OCI-LY3 (cell line): ENCODE measurements around the gene KRTAP12-1.
"Not testable (repeated sequence)": the region's sequence is repeated elsewhere in the genome, so short reads cannot be mapped to it uniquely, and the experiment has no call there.

Source experiments
- H2AFZ ChIP-seq: fragments of 200-600, 300-600 bp; shearing (Covaris generic); 2 replicates; pipeline ENCODE4 v1.6.0; 2014; ENCODE audit warnings: antibody characterized with exemption, low read depth, low read length
- H3K27ac ChIP-seq: fragments of 200-600, 300-600 bp; sonication (generic); 2 replicates; pipeline ENCODE4 v1.5.1; 2014; ENCODE audit warnings: mild to moderate bottlenecking, low read length, moderate library complexity, mixed read lengths
- H3K27me3 ChIP-seq: fragments of 200-600, 300-600 bp; sonication (generic); 2 replicates; pipeline ENCODE4 v1.6.1; 2014; ENCODE audit warnings: low read depth, low read length, mixed read lengths
- H3K36me3 ChIP-seq: fragments of 200-600, 300-600 bp; sonication (generic); replicated peaks from 2 replicates; pipeline ENCODE3; 2014; ENCODE audit warnings: low read depth, low read length, mixed read lengths
- H3K4me1 ChIP-seq: fragments of 300-600, 200-600 bp; sonication (generic); 2 replicates; pipeline ENCODE4 v1.6.1; 2014; ENCODE audit warnings: low read length, mixed read lengths
- H3K4me2 ChIP-seq: fragments of 200-600, 300-600 bp; sonication (generic); 2 replicates; pipeline ENCODE4 v1.6.1; 2014; ENCODE audit warnings: low read length, mixed read lengths
- H3K4me3 ChIP-seq: fragments of 300-600, 200-600 bp; sonication (generic); 2 replicates; pipeline ENCODE4 v1.5.1; 2014; ENCODE audit warnings: antibody characterized with exemption, mild to moderate bottlenecking, low read length, moderate library complexity
- H3K79me2 ChIP-seq: fragments of 300-600, 200-600 bp; shearing (Covaris generic); 2 replicates; pipeline ENCODE4 v1.6.1; 2014; ENCODE audit warnings: mild to moderate bottlenecking, low read length, mixed read lengths
- H3K9ac ChIP-seq: fragments of 300-600, 200-600 bp; shearing (Covaris generic); 2 replicates; pipeline ENCODE4 v1.6.0; 2014; ENCODE audit warnings: mild to moderate bottlenecking, low read length, moderate library complexity
- H3K9me3 ChIP-seq: fragments of 200-600, 300-600 bp; shearing (Covaris generic); 2 replicates; pipeline ENCODE4 v1.6.1; 2014; ENCODE audit warnings: low read length, mixed read lengths; ENCODE audit not compliant: insufficient read depth
- H4K20me1 ChIP-seq: fragments of 200-600, 300-600 bp; sonication (generic); 2 replicates; pipeline ENCODE4 v1.6.1; 2016; ENCODE audit warnings: low read length, mixed read lengths; ENCODE audit not compliant: insufficient read depth
- EZH2phosphoT487 ChIP-seq: fragments of 200-600 bp; shearing (Covaris generic); IDR thresholded peaks from 2 replicates; pipeline ENCODE4 v1.6.1; 2018; ENCODE audit warnings: antibody characterized with exemption, mixed run types, low read depth
- TF ChIP-seq, protein P1 (sequence below): fragments of 200-600, 300-600 bp; sonication (generic); IDR thresholded peaks from 2 replicates; pipeline ENCODE4 v1.5.1; 2014; ENCODE audit warnings: antibody characterized with exemption, low read length, low read depth

KRTAP12-1 gene

DNA sequence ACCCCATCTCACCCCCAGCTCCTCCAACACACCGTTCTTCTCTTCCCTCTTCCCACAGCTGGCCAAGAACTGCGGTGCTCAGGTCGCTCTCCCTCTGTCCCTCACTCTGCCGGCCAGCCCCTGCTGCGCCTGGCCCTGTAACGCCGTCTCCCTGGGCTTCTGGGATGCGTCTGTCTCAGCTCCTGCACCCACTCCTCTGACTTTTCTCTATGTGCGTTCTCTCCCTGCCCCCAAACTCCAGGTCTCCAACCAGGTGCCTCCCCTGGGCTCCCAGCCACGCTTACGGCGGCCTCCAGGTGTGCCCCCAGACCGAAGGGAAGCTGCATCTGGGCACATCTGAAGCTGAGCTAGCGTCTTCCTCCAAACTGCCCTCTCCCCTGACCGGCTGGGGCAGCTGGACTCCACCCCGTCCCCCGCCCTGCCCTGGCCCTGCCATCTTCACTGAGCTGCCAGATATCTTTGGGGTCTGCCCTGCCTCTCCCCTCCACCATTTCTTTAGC, 17.6 kb upstream of the KRTAP12-1 start:
- H3K4me1 ChIP-seq: no peaks in the 10 kb centered on the region
- no peak overlapping the region for H3K4me3 ChIP-seq
- H3K9me3 ChIP-seq: no peaks in the 10 kb centered on the region
- H3K4me2 ChIP-seq: no peak overlapping the region
- H2AFZ ChIP-seq: no peak overlapping the region
- no peaks in the 10 kb centered on the region for H3K79me2 ChIP-seq
- no peak overlapping the region for H3K9ac ChIP-seq
- H3K27ac ChIP-seq: no peak overlapping the region
- H4K20me1 ChIP-seq: no peaks in the 10 kb centered on the region
- no peaks in the 10 kb centered on the region for H3K36me3 ChIP-seq
- TF ChIP-seq, protein P1, sequence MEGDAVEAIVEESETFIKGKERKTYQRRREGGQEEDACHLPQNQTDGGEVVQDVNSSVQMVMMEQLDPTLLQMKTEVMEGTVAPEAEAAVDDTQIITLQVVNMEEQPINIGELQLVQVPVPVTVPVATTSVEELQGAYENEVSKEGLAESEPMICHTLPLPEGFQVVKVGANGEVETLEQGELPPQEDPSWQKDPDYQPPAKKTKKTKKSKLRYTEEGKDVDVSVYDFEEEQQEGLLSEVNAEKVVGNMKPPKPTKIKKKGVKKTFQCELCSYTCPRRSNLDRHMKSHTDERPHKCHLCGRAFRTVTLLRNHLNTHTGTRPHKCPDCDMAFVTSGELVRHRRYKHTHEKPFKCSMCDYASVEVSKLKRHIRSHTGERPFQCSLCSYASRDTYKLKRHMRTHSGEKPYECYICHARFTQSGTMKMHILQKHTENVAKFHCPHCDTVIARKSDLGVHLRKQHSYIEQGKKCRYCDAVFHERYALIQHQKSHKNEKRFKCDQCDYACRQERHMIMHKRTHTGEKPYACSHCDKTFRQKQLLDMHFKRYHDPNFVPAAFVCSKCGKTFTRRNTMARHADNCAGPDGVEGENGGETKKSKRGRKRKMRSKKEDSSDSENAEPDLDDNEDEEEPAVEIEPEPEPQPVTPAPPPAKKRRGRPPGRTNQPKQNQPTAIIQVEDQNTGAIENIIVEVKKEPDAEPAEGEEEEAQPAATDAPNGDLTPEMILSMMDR: no peak
- no peak for TF ChIP-seq EZH2phosphoT487
- H3K27me3 ChIP-seq: no peaks in the 10 kb centered on the region

DNA sequence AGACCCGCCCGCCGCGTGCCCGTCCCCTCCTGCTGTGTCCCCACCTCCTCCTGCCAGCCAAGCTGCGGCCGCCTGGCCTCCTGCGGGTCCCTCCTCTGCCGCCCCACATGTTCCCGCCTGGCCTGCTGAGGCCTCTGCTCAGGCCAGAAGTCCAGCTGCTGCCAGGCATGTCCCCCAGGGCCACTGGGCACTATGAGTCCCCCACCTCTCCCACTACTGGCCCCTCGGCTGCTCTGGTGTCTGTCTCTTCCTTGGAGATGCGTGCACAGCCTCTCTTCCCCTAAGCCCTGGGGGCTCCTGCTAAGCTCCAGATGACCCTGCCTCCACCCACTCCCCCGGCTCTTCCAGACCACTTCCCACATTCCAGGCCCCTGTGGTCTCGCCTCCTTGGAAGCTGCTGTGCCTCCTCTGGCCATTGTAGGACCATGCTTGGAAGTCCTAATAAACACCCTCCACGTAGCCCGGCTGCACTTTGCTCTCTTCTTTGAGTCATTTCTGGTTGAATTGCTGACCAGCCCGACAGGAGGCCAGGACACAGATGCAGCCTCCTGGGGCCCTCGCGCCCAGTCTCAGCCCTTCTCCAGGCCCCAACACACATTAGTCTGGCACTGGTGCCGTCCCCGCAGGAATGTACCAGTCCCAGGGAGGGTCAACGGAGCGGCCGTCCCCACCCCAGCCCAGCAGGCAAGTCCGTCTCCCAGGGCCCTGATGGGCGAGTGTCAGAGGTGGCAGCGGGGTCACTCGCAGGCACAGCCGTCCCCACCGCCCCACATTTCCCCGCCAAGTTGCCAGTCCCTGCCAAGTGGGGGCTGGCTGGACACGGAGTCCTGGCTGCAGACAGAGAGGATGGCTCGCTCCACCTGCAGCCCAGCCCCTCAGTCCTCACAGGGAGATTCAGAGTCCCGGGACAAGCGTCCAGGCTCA, 16.1 kb upstream of the KRTAP12-1 start:
- H3K4me2 ChIP-seq: no peak overlapping the region
- H3K9me3 ChIP-seq: no peaks in the 10 kb centered on the region
- H3K27me3 ChIP-seq: no peaks in the 10 kb centered on the region
- H4K20me1 ChIP-seq: no peaks in the 10 kb centered on the region
- H3K4me3 ChIP-seq: no peak overlapping the region
- no peak for TF ChIP-seq EZH2phosphoT487
- TF ChIP-seq, protein P1: no peak
- H3K9ac ChIP-seq: no peak overlapping the region
- no peak overlapping the region for H3K27ac ChIP-seq
- H2AFZ ChIP-seq: no peak overlapping the region
- no peaks in the 10 kb centered on the region for H3K4me1 ChIP-seq
- no peaks in the 10 kb centered on the region for H3K79me2 ChIP-seq
- no peaks in the 10 kb centered on the region for H3K36me3 ChIP-seq

DNA sequence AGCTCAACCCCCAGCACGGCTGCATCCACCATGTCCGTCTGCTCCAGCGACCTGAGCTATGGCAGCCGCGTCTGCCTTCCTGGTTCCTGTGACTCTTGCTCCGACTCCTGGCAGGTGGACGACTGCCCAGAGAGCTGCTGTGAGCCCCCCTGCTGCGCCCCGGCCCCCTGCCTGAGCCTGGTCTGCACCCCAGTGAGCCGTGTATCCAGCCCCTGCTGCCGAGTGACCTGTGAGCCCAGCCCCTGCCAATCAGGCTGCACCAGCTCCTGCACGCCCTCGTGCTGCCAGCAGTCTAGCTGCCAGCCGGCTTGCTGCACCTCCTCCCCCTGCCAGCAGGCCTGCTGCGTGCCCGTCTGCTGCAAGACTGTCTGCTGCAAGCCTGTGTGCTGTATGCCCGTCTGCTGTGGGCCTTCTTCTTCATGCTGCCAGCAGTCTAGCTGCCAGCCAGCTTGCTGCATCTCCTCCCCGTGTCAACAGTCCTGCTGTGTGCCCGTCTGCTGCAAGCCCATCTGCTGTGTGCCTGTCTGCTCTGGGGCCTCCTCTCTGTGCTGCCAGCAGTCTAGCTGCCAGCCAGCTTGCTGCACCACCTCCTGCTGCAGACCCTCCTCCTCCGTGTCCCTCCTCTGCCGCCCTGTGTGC, 15.3 kb upstream of the KRTAP12-1 start, which contains the start of gene KRTAP10-12:
Gene KRTAP10-12 (plus strand): TSS at position 1 of the 639 bp plus-strand sequence. CDS start 30 bp downstream, at position 31.
- H3K27me3 ChIP-seq: not testable (repeated sequence)

DNA sequence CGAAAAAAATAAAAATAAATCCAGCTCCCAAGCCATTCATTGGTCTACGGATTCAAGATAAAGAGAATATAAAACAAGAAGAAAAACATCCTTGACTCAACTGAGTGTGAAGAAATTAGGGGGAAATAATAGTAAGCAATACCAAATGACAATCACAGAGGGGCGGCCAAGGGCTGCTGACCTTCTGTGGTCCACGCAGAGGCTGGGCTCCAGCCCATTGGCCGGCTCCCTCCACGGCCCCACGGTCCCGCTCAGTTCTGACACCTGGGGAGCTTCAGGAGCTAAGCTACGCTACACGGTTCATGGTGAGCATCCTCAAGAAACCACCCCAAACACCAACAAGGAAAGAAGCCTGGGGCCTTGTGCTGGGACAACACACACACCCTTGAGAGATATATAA, 14.6 kb upstream of the KRTAP12-1 start:
- Histone ChIP-seq H3K4me2 (no peak overlapping the region), H3K36me3 (no peaks in the 10 kb centered on the region), H2AFZ (no peak overlapping the region), H3K9me3 (no peaks in the 10 kb centered on the region), H3K79me2 (no peaks in the 10 kb centered on the region), H3K4me1 (no peaks in the 10 kb centered on the region), H3K9ac (no peak overlapping the region), H4K20me1 (no peaks in the 10 kb centered on the region), H3K27ac (no peak overlapping the region), H3K27me3 (no peaks in the 10 kb centered on the region), H3K4me3 (no peak overlapping the region)
- TF ChIP-seq EZH2phosphoT487: no peak
- TF ChIP-seq, protein P1: no peak

More for the DNA sequence above, 15.3 kb upstream of the KRTAP12-1 start, which contains the start of gene KRTAP10-12:
- not testable (repeated sequence) for H3K4me2 ChIP-seq, H3K9me3 ChIP-seq, H3K4me1 ChIP-seq, H3K36me3 ChIP-seq, H3K4me3 ChIP-seq, H3K27ac ChIP-seq, H4K20me1 ChIP-seq, H3K9ac ChIP-seq, H3K79me2 ChIP-seq, H2AFZ ChIP-seq
